ENCODE results near the gene DCAF12.

DNA sequence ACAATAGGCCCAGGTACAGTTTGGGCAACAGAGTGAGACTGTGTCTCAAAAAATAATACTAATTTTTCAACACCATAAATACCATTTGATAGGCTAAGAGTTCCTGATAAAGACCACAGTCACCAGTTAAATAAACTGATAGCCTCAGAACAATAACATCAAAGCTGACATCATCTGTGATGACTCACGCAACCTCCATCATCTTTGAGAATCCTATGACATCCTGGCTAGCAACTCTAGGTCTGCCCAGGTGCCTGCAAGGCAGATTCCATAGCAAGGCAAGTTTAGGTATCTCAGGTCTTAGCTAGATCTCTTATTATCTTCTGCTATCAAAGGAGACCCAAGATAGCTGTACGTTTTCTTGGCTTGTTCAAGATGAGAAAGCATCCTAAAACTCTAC lies 47.3 kb downstream of the DCAF12 start:
- TF ChIP-seq, protein P1, sequence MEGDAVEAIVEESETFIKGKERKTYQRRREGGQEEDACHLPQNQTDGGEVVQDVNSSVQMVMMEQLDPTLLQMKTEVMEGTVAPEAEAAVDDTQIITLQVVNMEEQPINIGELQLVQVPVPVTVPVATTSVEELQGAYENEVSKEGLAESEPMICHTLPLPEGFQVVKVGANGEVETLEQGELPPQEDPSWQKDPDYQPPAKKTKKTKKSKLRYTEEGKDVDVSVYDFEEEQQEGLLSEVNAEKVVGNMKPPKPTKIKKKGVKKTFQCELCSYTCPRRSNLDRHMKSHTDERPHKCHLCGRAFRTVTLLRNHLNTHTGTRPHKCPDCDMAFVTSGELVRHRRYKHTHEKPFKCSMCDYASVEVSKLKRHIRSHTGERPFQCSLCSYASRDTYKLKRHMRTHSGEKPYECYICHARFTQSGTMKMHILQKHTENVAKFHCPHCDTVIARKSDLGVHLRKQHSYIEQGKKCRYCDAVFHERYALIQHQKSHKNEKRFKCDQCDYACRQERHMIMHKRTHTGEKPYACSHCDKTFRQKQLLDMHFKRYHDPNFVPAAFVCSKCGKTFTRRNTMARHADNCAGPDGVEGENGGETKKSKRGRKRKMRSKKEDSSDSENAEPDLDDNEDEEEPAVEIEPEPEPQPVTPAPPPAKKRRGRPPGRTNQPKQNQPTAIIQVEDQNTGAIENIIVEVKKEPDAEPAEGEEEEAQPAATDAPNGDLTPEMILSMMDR (conservative IDR thresholded peaks at IDR 0.05; ENCODE audit: low read length), result no peak
- no peak for TF ChIP-seq EZH2phosphoT487 (IDR thresholded peaks at IDR 0.05; ENCODE audit: borderline replicate concordance, low read depth, low read length)
